Measurements from ENCODE around the gene KIF3A.

The KIF3A gene

GRCh38 chr5:132747616-132748440, 10.5 kb upstream of the KIF3A start:
- H3K36me3 Mint-ChIP-seq (ENCODE audit: low read depth), result no peaks in the 10 kb centered on the region

GRCh38 chr5:132746954-132747615, 9.7 kb upstream of the KIF3A start, which contains the start of gene CCNI2:
Gene CCNI2 (plus strand): TSS chr5:132747426. CDS start chr5:132747496, 70 bp downstream.
- peak; percentile 12 to 47 (median 19) for TF ChIP-seq CTCF (IDR thresholded peaks at IDR 0.05; ENCODE audit: unreplicated experiment in 3 of 3)
- no peak within 1 kb of the TSS for H3K27ac Mint-ChIP-seq
- H3K4me1 Mint-ChIP-seq, result no peaks in the 10 kb centered on the region
- H3K27me3 Mint-ChIP-seq (ENCODE audit: low read depth), result peaks cover 72% of the 10 kb centered on the region
- no peaks in the 10 kb centered on the region for H3K9me3 Mint-ChIP-seq
- peak within 1 kb of the TSS; percentile 68 to 70 (median 70) for H3K4me3 Mint-ChIP-seq
- no peaks in the 10 kb centered on the region for H3K36me3 Mint-ChIP-seq (ENCODE audit: low read depth)

More at GRCh38 chr5:132747616-132748440, 10.5 kb upstream of the KIF3A start:
- TF ChIP-seq CTCF (IDR thresholded peaks at IDR 0.05; ENCODE audit: unreplicated experiment in 3 of 3), result no peak
- no peak overlapping the region for H3K27ac Mint-ChIP-seq
- peak overlapping the region; percentile 45 to 62 (median 54) for H3K4me3 Mint-ChIP-seq
- H3K9me3 Mint-ChIP-seq, result no peaks in the 10 kb centered on the region
- H3K4me1 Mint-ChIP-seq, result no peaks in the 10 kb centered on the region
- peaks cover 69% of the 10 kb centered on the region for H3K27me3 Mint-ChIP-seq (ENCODE audit: low read depth)

- H3K36me3 Mint-ChIP-seq (ENCODE audit: low read depth), result no peaks in the 10 kb centered on the region
- no peaks in the 10 kb centered on the region for H3K9me3 Mint-ChIP-seq
- H3K4me1 Mint-ChIP-seq, result no peaks in the 10 kb centered on the region
- peaks cover 72% of the 10 kb centered on the region for H3K27me3 Mint-ChIP-seq (ENCODE audit: low read depth)
- no peak overlapping the region for H3K27ac Mint-ChIP-seq
- TF ChIP-seq CTCF (IDR thresholded peaks at IDR 0.05; ENCODE audit: unreplicated experiment in 3 of 3), result no peak
- peak overlapping the region; percentile 68 to 70 (median 70) for H3K4me3 Mint-ChIP-seq
These were observed 9.2 kb upstream of the KIF3A start for GRCh38 chr5:132746592-132746953.

GRCh38 chr5:132744659-132745058, 7.3 kb upstream of the KIF3A start:
- peaks cover 68% of the 10 kb centered on the region for H3K27me3 Mint-ChIP-seq (ENCODE audit: low read depth)
- H3K36me3 Mint-ChIP-seq (ENCODE audit: low read depth), result no peaks in the 10 kb centered on the region
- no peak overlapping the region for H3K27ac Mint-ChIP-seq
- H3K9me3 Mint-ChIP-seq, result no peaks in the 10 kb centered on the region
- TF ChIP-seq CTCF (IDR thresholded peaks at IDR 0.05; ENCODE audit: unreplicated experiment in 3 of 3), result no peak
- H3K4me3 Mint-ChIP-seq, result no peak overlapping the region
- no peaks in the 10 kb centered on the region for H3K4me1 Mint-ChIP-seq

GRCh38 chr5:132742626-132743025, 5.3 kb upstream of the KIF3A start:
- Mint-ChIP-seq H3K9me3 (no peaks in the 10 kb centered on the region), H3K4me1 (peaks cover 8% of the 10 kb centered on the region), H3K36me3 (ENCODE audit: low read depth) (no peaks in the 10 kb centered on the region), H3K27me3 (ENCODE audit: low read depth) (peaks cover 58% of the 10 kb centered on the region), H3K4me3 (no peak overlapping the region), H3K27ac (no peak overlapping the region)
- no peak for TF ChIP-seq CTCF (IDR thresholded peaks at IDR 0.05; ENCODE audit: unreplicated experiment in 3 of 3)
